HCT116 (cell line): ENCODE data around the gene ZNF276.
A peak's percentile ranks its signal among the peaks of the same experiment; 100 is the strongest.

ENCODE experiments used
- EZH2 ChIP-seq: fragments of 200-600 bp; sonication (generic); IDR thresholded peaks from 2 replicates; pipeline ENCODE4 v1.6.1; 2017; ENCODE audit warnings: antibody characterized with exemption, mixed run types
- EZH2phosphoT487 ChIP-seq: fragments of 200-600 bp; IDR thresholded peaks from 2 replicates; pipeline ENCODE4 v1.6.1; 2018; ENCODE audit warnings: antibody characterized with exemption, borderline replicate concordance
- POLR2A ChIP-seq: IDR thresholded peaks from 2 replicates; pipeline ENCODE4 v1.7.0; 2011; ENCODE audit warnings: borderline replicate concordance; ENCODE audit not compliant: insufficient read depth, insufficient read length; ENCODE audit errors: extremely low read depth
- POLR2AphosphoS5 ChIP-seq: IDR thresholded peaks from 2 replicates; pipeline ENCODE4 v1.6.1; 2011; ENCODE audit warnings: mild to moderate bottlenecking, low read depth, low read length, moderate library complexity
- REST ChIP-seq: IDR thresholded peaks from 2 replicates; pipeline ENCODE4 v1.6.1; 2012; ENCODE audit warnings: low read depth
- ZNF274 ChIP-seq: fragments of 200-500 bp; sonication (Bioruptor generic); IDR thresholded peaks from 2 replicates; pipeline ENCODE4 v1.6.1; 2014; ENCODE audit warnings: mild to moderate bottlenecking, low read depth, low read length, inconsistent platforms
- TF ChIP-seq, protein P1 (sequence below), 3 experiments: fragments of 200-600 bp in 1 of 3; sonication (generic) in 1 of 3; IDR thresholded peaks in 2 of 3; conservative IDR thresholded peaks in 1 of 3; 2 replicates each; pipeline ENCODE4 v1.5.1; 2012 to 2017; ENCODE audit warnings: low read depth in 2 of 3, low read length in 2 of 3, antibody characterized with exemption in 1 of 3, borderline replicate concordance in 1 of 3, control low read depth in 1 of 3, mild to moderate bottlenecking in 1 of 3, mixed read lengths in 1 of 3, mixed run types in 1 of 3, moderate library complexity in 1 of 3; ENCODE audit not compliant: insufficient read depth in 1 of 3
- TF ChIP-seq, protein P2 (sequence below): IDR thresholded peaks from 2 replicates; pipeline ENCODE4 v1.6.1; 2012
- TF ChIP-seq, protein P3 (sequence below): IDR thresholded peaks from 2 replicates; pipeline ENCODE4 v1.6.1; 2012

DNA sequence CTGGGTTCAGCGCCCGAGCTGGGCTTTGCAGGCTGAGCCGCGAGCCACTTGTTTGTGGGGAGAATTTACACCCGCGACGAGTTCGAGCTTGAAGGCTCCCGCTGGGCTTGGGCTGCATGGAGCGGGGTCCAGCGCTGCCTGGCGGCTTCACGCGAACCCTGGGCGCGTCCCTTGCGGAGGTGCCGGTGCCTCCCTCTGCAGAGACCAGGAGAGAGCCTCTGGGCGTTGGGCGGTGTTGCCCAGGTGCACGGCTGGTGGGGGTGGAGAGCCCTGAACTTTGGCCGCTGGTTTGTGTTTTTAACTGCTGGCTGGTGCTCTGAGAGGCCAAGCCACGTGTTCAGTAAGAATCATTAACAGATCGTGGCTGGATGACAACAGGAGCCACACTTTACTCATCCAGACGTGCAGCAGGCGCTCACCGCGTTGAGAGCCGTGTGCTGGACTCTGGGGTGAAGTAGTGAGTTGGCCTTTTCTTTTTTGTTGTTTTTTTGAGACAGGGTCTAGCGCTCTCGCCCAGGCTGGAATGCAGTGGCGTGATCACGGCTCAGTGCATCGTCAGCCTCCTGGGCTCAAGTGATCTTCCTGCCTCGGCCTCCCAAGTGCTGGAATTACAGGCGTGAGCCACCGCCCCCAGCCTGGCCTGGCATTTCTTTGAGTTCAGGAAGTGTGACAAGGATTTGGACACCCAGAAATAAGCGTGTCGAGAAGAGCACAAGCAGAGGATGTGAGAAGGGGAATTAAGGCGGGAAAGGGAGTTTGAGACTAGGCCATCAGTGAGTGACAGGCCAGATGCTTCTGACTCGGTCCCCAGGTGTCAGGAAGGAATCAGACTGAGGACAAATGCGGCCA, 34.0 kb upstream of the ZNF276 start:
- TF ChIP-seq POLR2A, result peak; percentile 15
- TF ChIP-seq, protein P1, sequence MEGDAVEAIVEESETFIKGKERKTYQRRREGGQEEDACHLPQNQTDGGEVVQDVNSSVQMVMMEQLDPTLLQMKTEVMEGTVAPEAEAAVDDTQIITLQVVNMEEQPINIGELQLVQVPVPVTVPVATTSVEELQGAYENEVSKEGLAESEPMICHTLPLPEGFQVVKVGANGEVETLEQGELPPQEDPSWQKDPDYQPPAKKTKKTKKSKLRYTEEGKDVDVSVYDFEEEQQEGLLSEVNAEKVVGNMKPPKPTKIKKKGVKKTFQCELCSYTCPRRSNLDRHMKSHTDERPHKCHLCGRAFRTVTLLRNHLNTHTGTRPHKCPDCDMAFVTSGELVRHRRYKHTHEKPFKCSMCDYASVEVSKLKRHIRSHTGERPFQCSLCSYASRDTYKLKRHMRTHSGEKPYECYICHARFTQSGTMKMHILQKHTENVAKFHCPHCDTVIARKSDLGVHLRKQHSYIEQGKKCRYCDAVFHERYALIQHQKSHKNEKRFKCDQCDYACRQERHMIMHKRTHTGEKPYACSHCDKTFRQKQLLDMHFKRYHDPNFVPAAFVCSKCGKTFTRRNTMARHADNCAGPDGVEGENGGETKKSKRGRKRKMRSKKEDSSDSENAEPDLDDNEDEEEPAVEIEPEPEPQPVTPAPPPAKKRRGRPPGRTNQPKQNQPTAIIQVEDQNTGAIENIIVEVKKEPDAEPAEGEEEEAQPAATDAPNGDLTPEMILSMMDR (IDR thresholded peaks at IDR 0.05 in 2 of 3, conservative IDR thresholded peaks at IDR 0.05 in 1 of 3; ENCODE audit: borderline replicate concordance in 1 of 3, insufficient read depth in 1 of 3, low read depth in 2 of 3, low read length in 2 of 3), result no peak
- TF ChIP-seq EZH2, result no peak
- TF ChIP-seq, protein P2, sequence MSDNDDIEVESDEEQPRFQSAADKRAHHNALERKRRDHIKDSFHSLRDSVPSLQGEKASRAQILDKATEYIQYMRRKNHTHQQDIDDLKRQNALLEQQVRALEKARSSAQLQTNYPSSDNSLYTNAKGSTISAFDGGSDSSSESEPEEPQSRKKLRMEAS, result no peak; the same call in 1 of the 2 replicates
- no peak for TF ChIP-seq EZH2phosphoT487
- TF ChIP-seq ZNF274, result no peak
- TF ChIP-seq, protein P3, sequence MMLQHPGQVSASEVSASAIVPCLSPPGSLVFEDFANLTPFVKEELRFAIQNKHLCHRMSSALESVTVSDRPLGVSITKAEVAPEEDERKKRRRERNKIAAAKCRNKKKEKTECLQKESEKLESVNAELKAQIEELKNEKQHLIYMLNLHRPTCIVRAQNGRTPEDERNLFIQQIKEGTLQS, result no peak
- no peak for TF ChIP-seq REST
- no peak for TF ChIP-seq POLR2AphosphoS5
